GM19324 (cell line): ENCODE data around the gene CKB.

ENCODE experiments used
- ATAC-seq: cut with Tn5 transposase; IDR thresholded peaks from one replicate; pipeline ENCODE4 v1.9.1; 2021; ENCODE audit warnings: mild to moderate bottlenecking, moderate library complexity; ENCODE audit not compliant: unreplicated experiment, low FRiP score

Gene CKB

DNA sequence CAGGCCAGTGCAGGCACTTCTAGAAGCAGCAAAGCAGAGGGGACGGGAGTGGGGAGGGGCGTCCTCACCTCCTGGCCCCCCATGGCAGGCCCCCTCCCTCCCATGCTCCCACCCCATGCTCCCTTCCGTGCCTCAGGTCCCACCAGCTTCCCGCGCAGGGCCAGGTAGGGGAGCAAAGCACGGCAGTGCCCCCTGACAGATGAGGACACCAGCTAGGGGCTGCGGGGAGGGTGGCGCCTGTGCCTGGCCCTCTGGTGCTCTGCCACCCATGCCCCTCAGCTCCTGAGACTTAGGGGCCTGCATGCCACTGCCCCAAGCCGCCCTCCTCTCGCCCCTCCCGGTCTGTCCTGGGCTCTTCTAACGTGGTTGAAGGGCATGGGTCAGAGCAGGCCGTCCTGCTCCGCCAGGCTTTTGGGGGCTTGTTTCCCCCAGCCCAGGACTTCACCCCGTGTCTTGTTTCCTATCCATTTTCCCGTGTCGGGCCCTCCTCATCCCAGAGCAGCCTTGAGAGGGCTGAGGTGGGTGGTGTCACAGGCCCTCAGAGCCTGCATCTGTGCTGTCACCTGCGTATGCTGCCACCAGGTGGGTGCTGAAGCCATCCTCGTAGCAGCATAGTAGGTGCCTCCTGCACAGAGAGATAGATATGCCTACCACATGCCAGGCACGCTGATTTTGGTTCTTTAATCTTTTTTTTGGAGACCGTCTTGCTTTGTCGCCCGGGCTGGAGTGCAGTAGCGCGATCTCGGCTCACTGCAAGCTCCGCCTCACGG, 16.6 kb upstream of the CKB start:
- no peak for ATAC-seq

DNA sequence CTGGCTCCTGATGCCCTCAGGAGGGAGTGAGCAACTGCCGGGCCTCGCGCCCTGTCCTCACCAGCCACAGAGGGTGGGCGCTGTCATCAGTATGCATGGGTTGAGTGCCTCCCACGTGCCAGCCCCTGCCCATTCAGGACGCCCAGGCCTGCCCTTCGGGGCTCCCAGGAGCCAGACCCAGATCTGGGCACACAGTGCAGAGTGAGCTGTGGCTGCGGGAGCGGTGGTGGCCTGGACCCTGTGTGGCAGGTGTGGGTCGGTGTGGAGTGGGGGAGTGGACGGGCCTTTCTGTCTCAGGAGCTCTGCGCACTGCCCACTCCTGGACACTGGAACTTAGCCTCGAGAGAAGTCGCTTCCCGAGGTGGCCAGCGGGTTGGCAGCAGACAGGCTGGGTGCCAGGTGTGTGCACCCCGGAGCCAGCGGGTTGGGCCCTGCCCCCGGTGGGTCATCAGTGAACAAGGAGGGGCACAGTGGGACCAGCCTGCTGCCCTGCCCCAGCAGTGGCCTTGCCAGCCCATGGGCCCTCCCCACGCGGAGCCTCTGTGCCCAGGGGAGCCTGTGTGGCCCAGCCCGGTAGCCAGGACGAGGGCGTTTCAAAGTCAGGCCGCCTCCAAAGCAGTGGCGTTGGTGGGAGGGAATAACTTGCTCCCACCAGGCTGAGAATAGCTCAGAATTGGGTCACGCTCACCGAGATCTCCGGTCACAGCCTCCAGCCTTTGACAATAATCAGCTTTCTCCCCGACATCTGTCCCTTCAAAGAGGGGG, 15.8 kb upstream of the CKB start:
- no peak for ATAC-seq

DNA sequence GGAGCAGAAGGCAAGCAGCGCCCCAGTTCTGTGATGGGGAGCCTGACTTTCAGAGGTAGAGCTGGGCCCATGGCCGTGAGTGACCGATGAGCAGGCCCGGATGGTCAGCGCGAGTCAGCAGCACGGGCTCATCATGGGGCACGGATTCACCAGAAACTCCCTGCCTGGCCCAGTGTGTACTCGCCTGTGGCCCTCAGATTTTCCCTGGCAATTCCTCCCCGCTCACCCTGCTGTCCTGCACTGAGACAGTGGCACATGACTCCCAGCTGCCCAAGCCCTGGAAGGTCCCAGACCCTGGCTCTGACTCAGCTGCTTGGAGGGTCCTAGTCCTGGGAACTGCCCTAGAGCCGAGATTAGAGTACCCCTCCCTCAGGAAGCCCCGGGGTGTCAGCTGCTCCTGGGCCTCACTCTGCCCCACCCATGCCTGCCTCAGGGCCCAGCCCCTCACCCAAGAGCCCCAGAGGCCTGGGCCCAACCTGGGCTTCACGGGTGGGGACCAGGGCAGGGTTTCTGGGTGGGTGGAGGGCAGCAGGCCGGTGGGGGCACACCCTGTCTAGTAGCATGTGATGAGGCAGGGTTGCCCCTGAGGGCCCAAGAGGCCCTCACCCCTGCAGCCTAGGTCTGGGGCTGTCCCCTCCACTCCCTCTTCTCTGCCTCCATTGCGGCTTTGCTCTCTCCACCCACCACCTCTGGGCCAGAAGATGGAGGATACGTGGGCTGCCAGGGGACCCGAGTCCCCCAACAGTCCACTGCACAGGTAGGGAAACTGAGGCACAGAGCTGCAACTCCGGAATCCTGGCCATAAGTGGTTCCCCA, 14.8 kb upstream of the CKB start:
- ATAC-seq = no peak

DNA sequence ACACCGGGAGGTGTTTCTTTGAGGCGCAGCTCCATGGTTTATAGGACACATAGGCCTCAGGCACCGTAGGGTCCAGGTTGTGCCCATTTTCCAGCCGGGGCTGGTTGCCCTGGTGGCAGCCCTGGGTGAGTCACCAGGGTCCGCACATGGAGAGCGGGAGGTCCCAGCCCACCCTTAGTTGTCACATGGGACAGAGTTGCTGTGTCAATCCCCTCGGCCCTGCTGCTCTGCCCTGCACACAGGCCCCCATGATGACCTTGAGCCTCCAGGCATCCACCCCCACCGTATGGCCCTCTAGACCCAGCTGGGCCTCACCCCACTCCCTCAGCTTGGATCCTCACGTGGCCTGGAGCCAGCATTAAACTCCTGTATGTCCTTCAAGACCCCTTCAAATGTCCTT, 14.1 kb upstream of the CKB start:
- no peak for ATAC-seq

DNA sequence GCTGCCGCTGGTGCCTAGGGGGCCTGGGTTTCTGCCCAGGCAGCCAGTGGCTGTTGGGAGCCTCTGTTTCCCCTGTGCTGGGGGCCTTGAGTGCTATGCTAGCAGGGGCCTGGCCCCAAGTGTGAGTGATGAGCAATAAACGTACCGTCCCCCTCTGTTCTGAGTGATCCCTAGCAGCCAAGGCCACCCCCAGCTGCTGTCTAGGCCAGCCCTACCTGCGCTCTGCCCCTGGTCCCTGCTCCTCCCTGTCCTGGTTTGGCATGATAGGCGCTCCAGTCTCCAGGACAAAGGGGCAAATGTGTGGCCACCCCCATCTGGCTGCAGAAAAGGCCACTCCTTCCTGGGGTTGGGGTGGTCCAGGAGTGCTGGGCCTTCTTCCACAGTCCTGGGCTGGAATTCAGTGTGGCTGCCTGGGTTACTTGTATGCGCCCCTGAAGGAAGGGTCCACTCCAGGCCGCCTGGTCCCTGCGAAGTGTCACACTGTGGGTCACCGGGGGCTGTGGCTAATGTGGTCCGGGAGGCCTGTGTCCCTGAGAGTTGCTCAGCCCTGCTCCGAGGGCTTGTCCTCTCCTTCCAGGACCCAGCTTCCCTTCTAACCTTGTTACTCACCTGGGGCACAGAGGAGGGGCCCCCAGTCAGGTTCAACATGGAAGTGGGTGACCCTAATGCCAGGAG, 13.4 kb upstream of the CKB start:
- no peak for ATAC-seq

DNA sequence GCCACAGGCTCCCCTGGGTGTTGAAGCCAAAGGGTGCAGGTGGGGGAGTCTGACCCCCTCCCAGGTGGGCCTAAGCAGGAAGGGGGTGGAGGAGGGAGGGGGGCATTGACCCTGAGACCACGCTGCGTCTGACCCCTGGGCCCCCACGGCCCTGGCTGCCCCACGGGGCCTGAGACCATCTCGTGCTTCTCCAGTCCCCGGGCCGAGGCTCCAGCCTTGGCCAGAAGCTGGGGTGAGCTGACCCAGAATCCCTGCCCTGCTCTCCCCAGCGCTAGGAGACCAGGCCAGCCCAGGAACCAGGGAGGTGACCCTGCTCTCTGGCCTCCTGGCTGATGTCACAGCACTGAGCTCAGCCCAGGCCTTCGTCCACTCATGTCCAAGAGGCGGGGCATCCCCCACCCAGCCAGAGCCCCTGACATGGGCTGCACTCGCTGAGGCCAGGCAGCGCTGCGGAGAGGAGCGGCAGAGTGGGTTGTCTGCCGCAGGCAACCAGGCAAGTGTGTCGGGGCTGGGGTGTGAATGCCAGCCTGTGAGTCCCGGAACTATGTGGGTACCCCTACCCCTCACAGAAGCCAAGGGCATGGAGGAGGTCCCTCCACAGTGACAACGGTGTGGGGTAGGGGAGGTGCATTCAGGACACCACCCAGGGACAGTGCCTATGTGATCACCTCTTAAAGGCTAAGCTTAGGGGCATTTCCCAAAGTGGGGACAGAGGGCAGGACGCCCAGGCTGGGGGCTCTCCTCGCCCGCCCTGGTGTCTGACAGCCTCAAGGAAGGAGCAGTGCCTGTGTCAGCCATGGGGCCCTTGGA, 12.7 kb upstream of the CKB start:
- ATAC-seq = no peak

DNA sequence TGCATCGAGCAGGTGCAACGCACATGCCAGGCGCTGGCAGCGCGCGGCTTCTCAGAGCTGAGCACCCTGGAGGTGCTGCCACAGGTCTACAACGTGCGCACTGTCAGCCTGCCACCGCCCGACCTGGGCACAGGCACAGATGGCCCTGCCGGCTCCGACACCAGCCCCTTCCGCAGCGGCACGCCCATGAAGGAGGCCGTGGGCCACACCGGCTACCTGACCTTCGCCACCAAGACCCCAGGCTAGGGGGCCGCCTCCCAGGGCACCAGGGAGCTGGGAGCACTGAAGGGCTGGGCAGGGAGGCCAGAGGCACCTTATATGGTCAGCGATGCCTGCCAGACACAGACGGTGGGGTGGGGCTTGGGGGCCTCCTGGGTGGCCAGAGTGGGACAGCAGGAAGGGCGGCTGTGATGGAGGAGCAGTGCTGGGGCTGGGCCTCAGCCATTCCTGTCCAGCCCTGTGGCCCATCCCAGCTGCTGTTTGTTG, 12.0 kb upstream of the CKB start:
- no peak for ATAC-seq

DNA sequence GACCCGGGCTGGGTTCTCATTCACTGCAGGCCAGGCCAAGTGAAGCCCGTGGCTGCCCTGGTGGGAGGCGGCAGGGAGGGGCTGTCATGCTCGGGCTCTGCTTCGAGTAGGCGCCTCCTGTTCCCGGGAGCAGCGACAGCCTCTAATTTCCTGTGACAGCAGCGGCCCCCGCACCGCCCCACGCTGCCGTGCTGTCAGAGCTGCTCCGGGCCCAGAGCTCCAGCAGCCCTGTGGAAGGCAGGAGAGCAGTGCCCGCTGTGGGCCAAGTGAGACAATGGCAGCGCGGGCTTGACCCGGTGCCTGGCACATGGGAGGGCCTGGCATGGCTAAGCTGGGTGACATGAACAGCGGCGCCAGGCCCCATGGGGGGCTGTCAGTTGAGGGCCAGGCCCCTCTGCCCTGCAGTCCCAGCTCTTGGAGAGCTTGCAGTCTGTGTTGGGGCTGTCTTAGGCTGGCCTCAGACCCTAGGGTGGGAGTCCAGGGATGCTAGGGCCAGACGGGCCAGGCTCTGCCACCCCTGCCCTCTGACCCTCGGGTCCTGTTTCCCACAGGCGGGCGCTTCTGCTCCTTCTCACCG, 11.5 kb upstream of the CKB start:
- no peak for ATAC-seq

DNA sequence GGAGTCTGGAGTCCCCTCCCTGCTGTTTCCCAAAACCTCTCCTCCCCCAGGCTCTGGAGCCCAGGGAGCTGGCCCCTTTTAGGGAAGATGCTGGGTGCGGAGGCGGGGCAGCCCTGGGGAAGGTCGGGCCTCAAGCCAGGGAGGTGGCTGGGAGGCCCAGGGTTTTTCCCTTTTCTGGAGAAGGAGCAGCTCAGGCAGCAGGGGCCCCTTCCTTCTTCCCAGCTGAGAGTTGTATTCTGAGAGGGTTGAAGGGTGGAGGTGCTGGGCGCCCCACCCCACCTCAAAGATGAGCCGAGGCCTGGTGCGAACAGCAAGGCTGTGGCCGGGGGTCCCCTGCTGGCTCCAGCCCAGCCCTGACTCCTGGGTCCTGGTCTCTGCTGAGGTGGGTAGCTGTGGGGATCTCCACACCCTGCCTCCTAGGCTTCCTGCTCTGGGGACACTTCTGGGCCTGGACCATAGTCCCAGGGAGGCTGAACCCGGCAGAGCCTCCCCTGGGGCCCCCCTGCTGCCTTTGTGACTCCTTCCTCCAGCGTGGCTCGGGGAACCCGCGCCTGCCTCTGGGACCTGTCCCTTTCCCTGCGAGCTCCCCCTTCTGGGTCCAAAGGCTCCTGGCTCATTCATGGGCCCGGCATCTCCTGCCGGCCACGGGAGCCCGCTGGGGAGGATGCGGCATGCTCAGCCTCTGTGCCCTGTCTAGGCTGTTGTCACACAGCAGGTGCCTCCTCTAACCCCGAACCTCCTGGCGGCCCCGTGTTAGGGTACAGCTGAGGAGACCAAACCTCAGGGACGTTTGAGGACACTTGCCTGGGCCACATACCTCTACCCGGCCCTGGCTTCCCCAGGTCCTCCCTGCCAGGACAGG, 10.7 kb upstream of the CKB start:
- no peak for ATAC-seq

DNA sequence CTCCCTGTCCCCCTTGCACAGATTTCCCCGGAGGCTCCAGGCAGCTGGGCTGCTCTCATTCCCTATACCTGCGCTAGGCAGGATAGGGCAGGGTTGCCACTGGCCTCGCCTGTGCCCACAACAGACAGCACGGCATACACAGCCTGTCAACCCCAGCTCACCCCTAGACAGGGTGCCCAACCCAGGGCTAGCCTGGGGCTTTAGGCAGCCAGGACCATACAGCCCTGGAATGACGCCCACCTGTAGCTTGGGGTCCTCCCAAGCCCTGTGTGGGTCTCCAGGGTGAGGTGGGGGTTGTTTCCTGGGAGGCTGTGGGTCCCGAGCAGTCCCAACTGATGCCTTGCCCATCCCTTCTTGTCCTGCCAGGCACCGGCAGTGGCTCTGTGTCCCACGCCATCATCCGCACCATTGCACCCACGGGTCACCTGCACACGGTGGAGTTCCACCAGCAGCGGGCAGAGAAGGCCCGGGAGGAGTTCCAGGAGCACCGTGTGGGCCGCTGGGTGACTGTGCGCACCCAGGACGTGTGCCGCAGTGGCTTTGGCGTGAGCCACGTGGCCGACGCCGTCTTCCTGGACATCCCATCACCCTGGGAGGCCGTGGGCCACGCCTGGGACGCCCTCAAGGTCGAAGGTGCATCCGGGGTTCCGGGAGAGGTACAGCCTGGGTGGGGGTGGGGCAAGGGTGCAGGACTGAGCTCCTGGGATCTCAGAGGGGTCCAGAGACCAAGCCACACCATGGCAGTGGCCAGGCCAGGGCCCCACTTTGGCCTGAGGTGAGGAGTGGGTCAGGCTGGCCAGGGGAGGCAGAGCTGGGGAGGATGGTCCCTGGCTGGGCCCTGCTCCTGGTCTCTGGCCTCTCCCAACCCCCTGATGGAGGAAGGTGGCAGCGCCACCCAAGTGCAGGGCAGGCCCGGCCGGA, 9.8 kb upstream of the CKB start:
- ATAC-seq = no peak

DNA sequence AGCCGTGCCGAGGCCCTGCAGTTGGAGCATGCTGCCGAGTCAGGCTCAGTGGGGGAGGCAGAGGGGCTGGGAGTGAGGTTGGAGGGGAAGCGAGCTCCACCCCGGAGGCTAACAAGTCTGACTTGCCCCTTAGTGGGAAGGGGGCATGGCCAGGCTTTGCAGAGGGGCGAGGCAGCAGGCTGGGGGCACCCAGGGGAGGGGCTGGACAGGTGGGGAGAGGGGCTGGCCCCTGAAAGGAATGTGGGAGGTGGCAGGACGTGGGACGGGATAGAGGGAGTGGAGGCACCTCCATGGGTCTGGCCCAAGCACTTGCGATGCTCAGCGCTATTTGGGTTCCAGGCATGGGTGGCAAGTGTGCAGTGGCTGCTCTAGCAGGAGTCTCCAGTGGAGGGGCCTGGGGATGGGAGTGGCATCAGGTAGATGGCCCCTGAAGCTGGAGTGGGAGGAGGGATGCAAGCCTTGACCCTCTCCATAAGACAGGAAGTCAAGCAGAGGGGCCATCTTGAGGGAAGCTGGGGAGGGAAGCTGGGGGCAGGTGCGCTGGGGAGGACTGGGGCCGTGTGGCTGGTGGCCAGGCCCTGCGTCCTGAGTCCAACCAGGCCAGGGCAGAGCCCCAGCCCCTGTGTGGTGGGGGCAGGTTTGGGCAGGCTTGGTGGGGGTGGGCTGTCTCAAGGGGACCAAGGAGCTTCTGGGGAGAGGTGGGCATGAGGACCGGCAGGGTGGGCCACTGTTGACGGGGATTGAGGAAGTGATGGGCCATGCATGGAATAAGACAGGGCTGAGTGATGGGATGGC, 9.0 kb upstream of the CKB start:
- ATAC-seq = no peak

DNA sequence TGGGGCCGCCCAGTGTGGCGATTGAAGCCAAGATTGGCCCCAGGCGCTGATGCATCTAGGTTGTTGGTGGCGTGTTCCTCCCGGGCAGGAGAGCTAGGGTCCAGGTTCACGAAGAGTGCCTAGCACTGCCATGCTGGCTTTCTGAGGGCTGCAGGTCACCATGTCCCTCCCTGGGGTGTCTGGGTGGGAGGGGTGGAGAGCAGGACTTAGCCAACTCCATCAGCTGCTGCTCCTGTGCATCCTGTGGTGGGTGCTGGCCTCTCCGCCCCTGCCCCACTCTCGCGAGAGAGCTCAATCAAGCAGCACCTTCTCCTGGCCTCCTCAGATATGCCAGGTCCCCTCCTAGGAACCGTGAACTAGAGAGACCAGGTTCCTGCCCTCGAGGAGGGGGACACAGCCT, 8.2 kb upstream of the CKB start:
- ATAC-seq = no peak

DNA sequence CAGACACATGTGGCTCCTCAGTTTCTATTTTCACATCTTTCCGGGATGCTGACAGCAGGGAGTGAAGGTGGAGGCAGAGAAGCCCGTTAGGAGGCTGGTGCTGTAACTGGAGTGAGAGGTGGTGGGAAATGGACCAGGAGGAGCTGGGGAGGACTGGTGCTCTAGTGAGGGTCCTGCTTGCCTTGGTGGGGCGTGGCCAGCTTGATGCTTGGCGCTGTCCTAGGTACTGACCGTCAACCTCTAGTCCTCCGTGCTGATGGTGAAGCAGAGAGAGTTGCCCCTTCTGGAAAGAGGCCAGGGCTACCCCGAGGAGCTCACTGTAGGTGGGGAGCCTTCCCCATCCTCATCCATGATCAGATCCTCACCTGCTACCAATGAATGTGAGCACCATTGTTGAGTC, 7.8 kb upstream of the CKB start:
- ATAC-seq = no peak

DNA sequence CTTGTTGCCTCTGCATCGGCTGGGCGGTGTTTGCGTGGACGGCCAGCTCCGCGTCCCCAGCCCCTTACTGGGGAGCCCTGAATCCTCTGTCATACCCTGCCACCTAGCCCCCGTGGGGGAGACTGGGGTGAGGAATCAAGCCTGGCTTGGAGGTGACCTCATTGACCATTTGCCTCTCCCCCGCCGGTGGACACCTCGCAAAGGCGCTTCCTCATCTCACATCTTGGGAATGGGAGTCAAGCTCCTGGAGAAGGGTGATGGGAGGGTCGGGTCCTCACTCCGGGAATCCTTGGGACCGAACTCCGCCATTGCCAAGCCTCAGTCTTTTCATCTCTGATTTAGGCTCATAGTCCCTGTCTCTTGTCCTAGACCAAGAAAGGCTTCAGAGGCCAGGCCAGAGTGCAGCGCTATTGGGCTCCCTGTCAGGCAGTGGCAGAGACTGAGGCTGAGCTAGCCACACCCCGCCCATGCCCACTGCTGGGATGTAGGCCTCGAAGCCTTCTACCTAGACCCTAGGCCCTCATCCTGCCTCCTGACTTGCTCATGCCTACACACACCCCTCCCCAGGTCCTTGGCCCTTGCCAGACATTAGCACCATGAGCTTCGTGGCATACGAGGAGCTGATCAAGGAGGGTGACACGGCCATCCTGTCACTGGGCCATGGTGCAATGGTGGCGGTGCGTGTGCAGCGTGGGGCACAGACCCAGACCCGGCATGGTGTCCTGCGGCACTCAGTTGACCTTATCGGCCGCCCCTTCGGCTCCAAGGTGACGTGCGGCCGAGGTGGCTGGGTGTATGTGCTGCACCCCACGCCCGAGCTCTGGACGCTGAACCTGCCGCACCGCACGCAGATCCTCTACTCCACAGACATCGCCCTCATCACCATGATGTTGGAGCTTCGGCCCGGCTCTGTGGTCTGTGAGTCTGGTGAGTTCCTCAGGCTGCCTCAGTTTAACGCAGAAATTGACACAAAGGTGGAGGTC, 7.0 kb upstream of the CKB start:
- ATAC-seq = no peak

DNA sequence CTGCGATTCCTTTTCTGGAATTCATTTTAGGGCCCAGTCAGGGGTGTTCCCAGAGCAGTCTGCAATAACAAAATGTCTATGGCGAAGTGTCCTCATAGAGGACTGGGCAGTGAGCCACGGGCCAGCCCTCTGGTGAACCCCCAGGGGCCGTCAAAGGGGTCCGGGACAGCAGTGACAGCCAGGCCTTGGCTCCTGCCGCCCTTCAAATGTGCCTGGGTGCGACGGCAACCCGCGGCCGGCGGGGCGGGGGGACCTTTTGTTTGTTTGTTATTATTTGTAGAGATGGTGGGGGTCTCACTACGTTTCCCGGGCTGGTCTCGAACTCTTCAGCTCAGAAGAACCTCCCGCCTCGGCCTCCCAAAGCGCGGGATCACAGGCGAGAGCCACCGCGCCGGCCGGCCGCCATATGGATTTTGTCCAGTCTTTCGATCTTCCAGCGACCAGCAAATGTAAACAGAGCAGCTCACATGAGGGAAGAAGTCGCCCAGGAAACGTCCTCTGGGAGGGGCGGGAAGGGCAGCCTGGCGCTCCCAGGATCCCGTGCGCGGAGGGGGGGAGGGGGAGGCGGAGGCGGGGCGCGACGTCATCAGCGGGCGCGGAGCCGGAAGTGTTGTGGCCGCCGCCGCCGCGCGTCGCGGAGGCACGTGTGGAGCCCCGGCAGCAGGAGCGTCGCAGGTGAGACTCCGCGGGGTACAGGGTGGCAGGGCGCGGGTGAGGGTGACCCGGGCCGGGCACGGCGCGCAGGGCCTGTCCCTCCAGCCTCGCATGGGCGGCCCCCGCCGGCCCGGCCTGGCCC, 6.2 kb upstream of the CKB start, which contains the start of gene TRMT61A:
Gene TRMT61A (plus strand): TSS at position 610 of the 796 bp plus-strand sequence. CDS start 783 bp downstream, outside the sequence.
- peak; percentile 53 for ATAC-seq
